ENCODE measurements around the gene SERPINI2.

Gene SERPINI2

GRCh38 chr3:167473863-167474262 is at the start of gene SERPINI2:
SERPINI2 (minus strand) TSS chr3:167474042; CDS start chr3:167471834, 2,208 bp downstream.
- TF ChIP-seq CTCF (IDR thresholded peaks at IDR 0.05; ENCODE audit: low read depth, low read length), result no peak
- H3K4me3 ChIP-seq (ENCODE audit: low read depth, low read length), result no peak within 1 kb of the TSS

- no peak overlapping the region for H3K4me3 ChIP-seq (ENCODE audit: low read depth, low read length)
- TF ChIP-seq CTCF (IDR thresholded peaks at IDR 0.05; ENCODE audit: low read depth, low read length), result no peak
These were observed 47.1 kb upstream of the SERPINI2 start for GRCh38 chr3:167521006-167521355.

GRCh38 chr3:167520266-167521005 is 46.6 kb upstream of the SERPINI2 start:
- no peak for TF ChIP-seq CTCF (IDR thresholded peaks at IDR 0.05; ENCODE audit: low read depth, low read length)
- no peak overlapping the region for H3K4me3 ChIP-seq (ENCODE audit: low read depth, low read length)

GRCh38 chr3:167507954-167508353 is 34.1 kb upstream of the SERPINI2 start:
- H3K4me3 ChIP-seq (ENCODE audit: low read depth, low read length), result no peak overlapping the region
- TF ChIP-seq CTCF (IDR thresholded peaks at IDR 0.05; ENCODE audit: low read depth, low read length), result no peak

- no peak for TF ChIP-seq CTCF (IDR thresholded peaks at IDR 0.05; ENCODE audit: low read depth, low read length)
- no peak overlapping the region for H3K4me3 ChIP-seq (ENCODE audit: low read depth, low read length)
These were observed 28.6 kb upstream of the SERPINI2 start for GRCh38 chr3:167502401-167502800.

- no peak for TF ChIP-seq CTCF (IDR thresholded peaks at IDR 0.05; ENCODE audit: low read depth, low read length)
- H3K4me3 ChIP-seq (ENCODE audit: low read depth, low read length), result no peak overlapping the region
These were observed 28.1 kb upstream of the SERPINI2 start for GRCh38 chr3:167501941-167502340.

- no peak overlapping the region for H3K4me3 ChIP-seq (ENCODE audit: low read depth, low read length)
- TF ChIP-seq CTCF (IDR thresholded peaks at IDR 0.05; ENCODE audit: low read depth, low read length), result no peak
These were observed 24.1 kb upstream of the SERPINI2 start for GRCh38 chr3:167497903-167498302.

Measured in WI38 (cell line).